ENCODE measurements around the gene CHCHD3. TPM values are rescaled to one million over a fixed set of nuclear protein-coding genes. Genes with fewer than 3 reads are reported as not detected.
A peak's percentile ranks its signal among the peaks of the same experiment; 100 is the strongest.

Gene CHCHD3
- total and polyA plus RNA-seq, 2 donors (not counting 1 experiment from before 2014, with no cell fraction given), result 80.8 to 94.0 TPM

- Histone ChIP-seq H4K20me1 (ENCODE audit: control insufficient read depth, extremely low read depth, insufficient read depth, low read length) (no peaks in the 10 kb centered on the region), H2AFZ (ENCODE audit: low read length) (no peak overlapping the region)
- DNase-seq (ENCODE audit: low read depth in 2 of 2), result no peak
Observed at GRCh38 chr7:133071506-133071905, 10.4 kb downstream of the CHCHD3 start.

DNA sequence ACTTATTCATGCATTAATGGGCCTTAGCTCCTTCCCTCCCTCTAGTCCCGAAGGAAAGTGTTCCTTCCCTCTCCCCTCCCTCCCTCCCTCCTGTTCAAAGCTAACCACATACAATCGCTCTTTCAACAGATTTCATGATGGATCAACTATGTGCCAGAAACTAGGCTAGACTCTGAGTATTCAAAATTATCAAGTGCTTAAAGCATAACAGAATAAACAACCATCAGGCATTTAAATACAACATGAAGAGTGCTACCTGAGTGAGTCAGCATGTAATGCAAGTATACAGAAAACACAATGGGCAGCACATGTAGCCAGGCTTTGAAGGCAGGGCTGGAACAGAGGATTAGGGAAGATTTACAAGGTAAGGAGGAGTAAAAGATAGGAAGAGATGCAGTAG lies 11.3 kb downstream of the CHCHD3 start:
- no peak overlapping the region for H3K4me2 ChIP-seq (ENCODE audit: extremely low read depth, insufficient read depth, low read length)
- H3K4me1 ChIP-seq (ENCODE audit: control insufficient read depth, extremely low read depth, insufficient read depth, low read length), result no peaks in the 10 kb centered on the region
- peak; percentile 13 to 42 for DNase-seq (ENCODE audit: low read depth in 2 of 2)
- no peaks in the 10 kb centered on the region for H4K20me1 ChIP-seq (ENCODE audit: control insufficient read depth, extremely low read depth, insufficient read depth, low read length)
- H3K27me3 ChIP-seq (ENCODE audit: control insufficient read depth, insufficient read depth, low read length), result no peaks in the 10 kb centered on the region
- H3K4me3 ChIP-seq (replicated peaks in 1 of 4; ENCODE audit: control extremely low read depth in 1 of 4, insufficient read depth in 1 of 4, low read depth in 3 of 4, low read length in 4 of 4), result no peak overlapping the region
- no peak overlapping the region for H3K27ac ChIP-seq (ENCODE audit: insufficient read depth, low read length)
- peaks cover 28% of the 10 kb centered on the region for H3K79me2 ChIP-seq (ENCODE audit: control insufficient read depth, insufficient read depth, low read length)
- H3K36me3 ChIP-seq (ENCODE audit: control insufficient read depth, insufficient read depth, low read length), result peaks cover 5% of the 10 kb centered on the region
- TF ChIP-seq EZH2 (IDR thresholded peaks at IDR 0.05; ENCODE audit: low read length, missing control alignments), result no peak
- TF ChIP-seq, protein P1, sequence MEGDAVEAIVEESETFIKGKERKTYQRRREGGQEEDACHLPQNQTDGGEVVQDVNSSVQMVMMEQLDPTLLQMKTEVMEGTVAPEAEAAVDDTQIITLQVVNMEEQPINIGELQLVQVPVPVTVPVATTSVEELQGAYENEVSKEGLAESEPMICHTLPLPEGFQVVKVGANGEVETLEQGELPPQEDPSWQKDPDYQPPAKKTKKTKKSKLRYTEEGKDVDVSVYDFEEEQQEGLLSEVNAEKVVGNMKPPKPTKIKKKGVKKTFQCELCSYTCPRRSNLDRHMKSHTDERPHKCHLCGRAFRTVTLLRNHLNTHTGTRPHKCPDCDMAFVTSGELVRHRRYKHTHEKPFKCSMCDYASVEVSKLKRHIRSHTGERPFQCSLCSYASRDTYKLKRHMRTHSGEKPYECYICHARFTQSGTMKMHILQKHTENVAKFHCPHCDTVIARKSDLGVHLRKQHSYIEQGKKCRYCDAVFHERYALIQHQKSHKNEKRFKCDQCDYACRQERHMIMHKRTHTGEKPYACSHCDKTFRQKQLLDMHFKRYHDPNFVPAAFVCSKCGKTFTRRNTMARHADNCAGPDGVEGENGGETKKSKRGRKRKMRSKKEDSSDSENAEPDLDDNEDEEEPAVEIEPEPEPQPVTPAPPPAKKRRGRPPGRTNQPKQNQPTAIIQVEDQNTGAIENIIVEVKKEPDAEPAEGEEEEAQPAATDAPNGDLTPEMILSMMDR (conservative IDR thresholded peaks at IDR 0.05 in 1 of 2, IDR thresholded peaks at IDR 0.05 in 1 of 2; ENCODE audit: low read depth in 1 of 2, low read length in 2 of 2), result no peak
- H2AFZ ChIP-seq (ENCODE audit: low read length), result no peak overlapping the region
- no peaks in the 10 kb centered on the region for H3K9me3 ChIP-seq (ENCODE audit: control insufficient read depth, insufficient read depth, low read depth, low read length)
- H3K9ac ChIP-seq (ENCODE audit: insufficient read depth, low read length), result no peak overlapping the region

More at GRCh38 chr7:133071506-133071905, 10.4 kb downstream of the CHCHD3 start:
- Histone ChIP-seq H3K36me3 (ENCODE audit: control insufficient read depth, insufficient read depth, low read length) (peaks cover 5% of the 10 kb centered on the region), H3K27me3 (ENCODE audit: control insufficient read depth, insufficient read depth, low read length) (no peaks in the 10 kb centered on the region), H3K9me3 (ENCODE audit: control insufficient read depth, insufficient read depth, low read depth, low read length) (no peaks in the 10 kb centered on the region), H3K4me2 (ENCODE audit: extremely low read depth, insufficient read depth, low read length) (no peak overlapping the region), H3K4me3 (replicated peaks in 1 of 4; ENCODE audit: control extremely low read depth in 1 of 4, insufficient read depth in 1 of 4, low read depth in 3 of 4, low read length in 4 of 4) (no peak overlapping the region), H3K79me2 (ENCODE audit: control insufficient read depth, insufficient read depth, low read length) (peaks cover 31% of the 10 kb centered on the region), H3K27ac (ENCODE audit: insufficient read depth, low read length) (no peak overlapping the region), H3K4me1 (ENCODE audit: control insufficient read depth, extremely low read depth, insufficient read depth, low read length) (no peaks in the 10 kb centered on the region), H3K9ac (ENCODE audit: insufficient read depth, low read length) (no peak overlapping the region)
- TF ChIP-seq, protein P1 (conservative IDR thresholded peaks at IDR 0.05 in 1 of 2, IDR thresholded peaks at IDR 0.05 in 1 of 2; ENCODE audit: low read depth in 1 of 2, low read length in 2 of 2), result no peak
- no peak for TF ChIP-seq EZH2 (IDR thresholded peaks at IDR 0.05; ENCODE audit: low read length, missing control alignments)

- DNase-seq (ENCODE audit: low read depth in 2 of 2), result no peak
- Histone ChIP-seq H3K27ac (ENCODE audit: insufficient read depth, low read length) (no peak overlapping the region), H3K9me3 (ENCODE audit: control insufficient read depth, insufficient read depth, low read depth, low read length) (no peaks in the 10 kb centered on the region), H3K4me1 (ENCODE audit: control insufficient read depth, extremely low read depth, insufficient read depth, low read length) (no peaks in the 10 kb centered on the region), H3K36me3 (ENCODE audit: control insufficient read depth, insufficient read depth, low read length) (peaks cover 5% of the 10 kb centered on the region), H3K4me3 (replicated peaks in 1 of 4; ENCODE audit: control extremely low read depth in 1 of 4, insufficient read depth in 1 of 4, low read depth in 3 of 4, low read length in 4 of 4) (no peak overlapping the region), H2AFZ (ENCODE audit: low read length) (no peak overlapping the region), H3K4me2 (ENCODE audit: extremely low read depth, insufficient read depth, low read length) (no peak overlapping the region), H3K79me2 (ENCODE audit: control insufficient read depth, insufficient read depth, low read length) (peaks cover 4% of the 10 kb centered on the region), H3K27me3 (ENCODE audit: control insufficient read depth, insufficient read depth, low read length) (no peaks in the 10 kb centered on the region), H3K9ac (ENCODE audit: insufficient read depth, low read length) (no peak overlapping the region), H4K20me1 (ENCODE audit: control insufficient read depth, extremely low read depth, insufficient read depth, low read length) (no peaks in the 10 kb centered on the region)
- TF ChIP-seq EZH2 (IDR thresholded peaks at IDR 0.05; ENCODE audit: low read length, missing control alignments), result no peak
- TF ChIP-seq, protein P1 (conservative IDR thresholded peaks at IDR 0.05 in 1 of 2, IDR thresholded peaks at IDR 0.05 in 1 of 2; ENCODE audit: low read depth in 1 of 2, low read length in 2 of 2), result no peak
Observed at GRCh38 chr7:133065301-133065700, 16.6 kb downstream of the CHCHD3 start.
